ENCODE data around the gene CFAP43.

Gene CFAP43

DNA sequence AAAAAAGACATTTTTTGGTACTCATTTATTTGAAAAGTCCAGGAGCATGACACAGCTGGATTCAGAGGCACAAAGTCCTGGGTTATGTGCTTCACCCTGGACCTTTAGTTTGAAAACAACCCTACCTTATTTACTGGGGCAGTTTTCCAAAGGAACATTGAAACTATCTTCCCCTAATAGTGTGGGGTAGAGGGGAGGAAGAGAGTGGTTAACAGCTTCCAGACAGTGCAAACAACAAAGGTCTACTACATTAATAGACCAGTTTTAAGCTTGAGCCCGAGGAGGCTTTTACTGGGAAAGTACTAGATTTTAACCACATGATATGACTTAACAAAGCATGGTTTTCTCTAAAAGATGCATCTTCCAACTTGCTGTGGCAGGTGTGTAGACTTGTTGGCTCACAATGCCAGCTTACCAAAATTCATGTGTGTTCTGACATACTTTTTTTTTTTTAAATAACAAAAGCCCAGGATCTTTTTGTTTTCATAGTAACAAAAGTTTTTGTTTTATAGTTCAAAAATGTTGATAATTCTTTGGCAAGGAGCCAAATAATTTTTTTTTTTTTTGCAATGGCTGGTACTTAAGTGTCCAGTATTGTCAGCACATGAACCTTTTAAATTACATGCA lies 24.3 kb upstream of the CFAP43 start:
- peak overlapping the region; percentile 80 for H3K4me3 ChIP-seq (ENCODE audit: low read length)
- no peak for DNase-seq (ENCODE audit: low read depth)
- TF ChIP-seq, protein P1, sequence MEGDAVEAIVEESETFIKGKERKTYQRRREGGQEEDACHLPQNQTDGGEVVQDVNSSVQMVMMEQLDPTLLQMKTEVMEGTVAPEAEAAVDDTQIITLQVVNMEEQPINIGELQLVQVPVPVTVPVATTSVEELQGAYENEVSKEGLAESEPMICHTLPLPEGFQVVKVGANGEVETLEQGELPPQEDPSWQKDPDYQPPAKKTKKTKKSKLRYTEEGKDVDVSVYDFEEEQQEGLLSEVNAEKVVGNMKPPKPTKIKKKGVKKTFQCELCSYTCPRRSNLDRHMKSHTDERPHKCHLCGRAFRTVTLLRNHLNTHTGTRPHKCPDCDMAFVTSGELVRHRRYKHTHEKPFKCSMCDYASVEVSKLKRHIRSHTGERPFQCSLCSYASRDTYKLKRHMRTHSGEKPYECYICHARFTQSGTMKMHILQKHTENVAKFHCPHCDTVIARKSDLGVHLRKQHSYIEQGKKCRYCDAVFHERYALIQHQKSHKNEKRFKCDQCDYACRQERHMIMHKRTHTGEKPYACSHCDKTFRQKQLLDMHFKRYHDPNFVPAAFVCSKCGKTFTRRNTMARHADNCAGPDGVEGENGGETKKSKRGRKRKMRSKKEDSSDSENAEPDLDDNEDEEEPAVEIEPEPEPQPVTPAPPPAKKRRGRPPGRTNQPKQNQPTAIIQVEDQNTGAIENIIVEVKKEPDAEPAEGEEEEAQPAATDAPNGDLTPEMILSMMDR (conservative IDR thresholded peaks at IDR 0.05; ENCODE audit: low read depth, low read length) = no peak

DNA sequence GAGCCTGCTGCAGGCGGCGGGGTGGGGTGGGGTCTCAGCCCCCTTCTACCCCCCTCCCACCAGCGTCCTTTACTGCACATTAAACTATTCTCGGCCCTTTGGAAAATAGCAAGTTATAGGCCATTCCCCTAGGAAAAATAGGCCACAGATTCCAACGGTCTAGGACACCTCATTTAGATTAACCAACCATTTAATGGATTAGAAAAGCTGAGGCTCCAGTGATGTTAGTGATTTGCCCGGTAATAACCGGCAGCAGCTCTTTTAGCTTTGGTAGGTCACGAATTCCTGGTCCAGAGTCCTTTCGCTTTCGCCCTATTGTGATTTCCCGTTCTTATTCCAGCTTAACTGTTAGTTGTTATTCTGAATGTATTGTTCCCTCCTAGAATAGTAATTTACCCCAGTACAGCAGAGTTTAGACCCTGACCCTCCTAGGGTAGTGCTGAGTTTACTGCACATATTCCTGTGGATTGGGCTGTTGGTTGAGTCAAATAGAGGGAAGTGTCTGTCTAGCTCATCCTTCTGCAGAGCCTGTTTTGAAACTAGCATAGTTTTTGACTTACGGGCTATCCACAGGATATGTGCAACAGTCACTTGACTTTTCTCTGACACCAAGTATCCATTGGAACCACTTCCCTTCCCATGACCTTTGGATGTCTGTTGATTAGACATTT lies 23.3 kb upstream of the CFAP43 start:
- peak overlapping the region; percentile 80 for H3K4me3 ChIP-seq (ENCODE audit: low read length)
- TF ChIP-seq, protein P1 (conservative IDR thresholded peaks at IDR 0.05; ENCODE audit: low read depth, low read length) = no peak
- DNase-seq (ENCODE audit: low read depth) = no peak

DNA sequence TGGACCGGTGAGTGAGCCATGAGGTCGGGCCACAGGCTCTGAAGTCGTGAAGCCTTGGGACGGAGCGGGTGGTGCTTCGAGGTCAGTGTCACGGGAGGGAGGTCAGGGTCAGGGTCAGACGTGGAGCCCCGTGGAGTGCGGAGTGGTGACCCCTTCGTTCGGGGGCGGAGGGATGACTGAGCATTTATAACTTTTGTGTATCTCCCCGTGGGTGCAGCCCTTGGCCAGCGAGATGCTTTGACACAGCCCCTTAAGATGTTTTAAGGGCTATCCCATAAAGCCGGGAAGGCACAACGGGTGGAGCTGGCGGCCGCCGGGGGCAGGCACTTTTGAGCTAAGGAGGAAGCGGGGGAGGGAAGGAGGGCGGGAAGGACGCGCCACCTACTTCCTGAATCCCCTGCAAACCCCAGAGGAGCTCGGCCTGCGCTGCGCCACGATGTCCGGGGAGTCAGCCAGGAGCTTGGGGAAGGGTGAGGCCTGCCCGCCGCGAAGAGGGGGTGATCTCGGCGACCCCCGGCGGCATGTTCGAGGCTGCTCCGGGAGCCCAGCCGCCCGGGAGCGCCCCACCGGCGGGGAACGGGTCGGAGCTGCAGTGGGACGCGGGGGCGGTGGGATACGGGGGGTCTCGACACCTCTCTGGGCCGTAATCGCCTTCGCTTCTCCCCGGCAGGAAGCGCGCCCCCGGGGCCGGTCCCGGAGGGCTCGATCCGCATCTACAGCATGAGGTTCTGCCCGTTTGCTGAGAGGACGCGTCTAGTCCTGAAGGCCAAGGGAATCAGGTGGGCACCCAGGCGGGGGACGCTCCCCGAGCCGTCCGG lies 22.5 kb upstream of the CFAP43 start, which contains the start of gene GSTO1:
Gene GSTO1 (plus strand): TSS at position 400 of the 818 bp plus-strand sequence. CDS start 37 bp downstream, at position 437.
- TF ChIP-seq, protein P1 (conservative IDR thresholded peaks at IDR 0.05; ENCODE audit: low read depth, low read length) = no peak
- peak within 1 kb of the TSS; percentile 80 for H3K4me3 ChIP-seq (ENCODE audit: low read length)
- DNase-seq (ENCODE audit: low read depth) = no peak

DNA sequence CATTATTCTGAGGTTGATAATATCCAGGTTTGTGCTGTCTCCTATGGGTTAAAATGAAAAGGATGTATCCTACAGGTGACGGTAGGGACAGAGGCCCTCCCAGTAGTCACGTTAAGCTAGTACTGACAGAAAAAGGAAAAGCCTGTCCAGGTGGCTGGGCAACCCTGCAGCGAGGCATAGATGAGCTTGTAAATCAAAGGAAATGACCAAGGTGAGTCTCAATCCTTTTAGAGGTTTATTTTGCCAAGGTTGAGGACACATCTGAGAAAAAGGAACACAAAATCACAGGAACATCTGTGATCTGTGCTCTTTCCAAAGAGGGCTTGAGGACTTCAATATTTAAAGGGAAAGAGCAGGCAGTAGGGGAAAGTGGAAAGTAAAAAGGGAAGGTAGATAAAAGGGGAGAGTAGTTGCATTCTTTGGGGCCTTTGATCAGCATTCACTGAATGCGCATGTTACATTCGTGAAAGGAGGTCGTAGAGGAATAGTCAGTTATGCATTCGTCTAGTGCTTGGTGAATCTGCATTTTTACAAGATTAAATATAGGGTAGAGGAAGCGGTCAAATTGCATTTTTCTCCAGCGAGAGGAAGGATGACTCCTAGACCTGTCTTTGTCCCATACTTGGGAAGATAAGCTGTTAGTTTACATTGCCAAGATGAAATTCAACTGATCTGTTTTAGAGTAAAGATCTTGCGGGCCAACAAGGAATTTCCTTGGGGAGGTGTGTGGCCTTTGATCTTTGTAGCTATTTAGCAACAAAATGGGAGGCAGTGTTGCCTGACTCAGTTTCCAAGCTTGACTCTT lies 21.6 kb upstream of the CFAP43 start:
- TF ChIP-seq, protein P1 (conservative IDR thresholded peaks at IDR 0.05; ENCODE audit: low read depth, low read length) = no peak
- DNase-seq (ENCODE audit: low read depth) = no peak
- peak overlapping the region; percentile 80 for H3K4me3 ChIP-seq (ENCODE audit: low read length)

DNA sequence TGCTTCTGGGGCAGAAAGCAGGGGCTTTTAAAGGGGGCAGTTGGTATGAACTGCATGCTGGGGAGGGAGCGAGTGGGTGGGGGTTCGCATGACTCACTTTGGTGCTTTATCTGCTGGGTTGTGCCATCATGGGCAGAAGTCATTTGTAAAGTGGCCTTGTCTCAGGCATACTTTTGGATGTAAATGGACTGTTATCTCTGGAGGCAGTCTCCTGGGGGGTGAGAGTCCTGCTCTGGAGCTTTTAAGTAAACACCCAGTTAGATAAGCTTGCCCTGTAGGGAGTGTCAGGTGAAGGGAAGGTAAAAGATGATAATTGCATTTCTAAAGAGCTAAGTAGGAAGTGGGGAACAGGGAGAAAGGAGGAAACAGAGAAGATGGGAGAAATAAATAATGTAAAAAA lies 20.9 kb upstream of the CFAP43 start:
- no peak for DNase-seq (ENCODE audit: low read depth)
- TF ChIP-seq, protein P1 (conservative IDR thresholded peaks at IDR 0.05; ENCODE audit: low read depth, low read length) = no peak
- no peak overlapping the region for H3K4me3 ChIP-seq (ENCODE audit: low read length)

DNA sequence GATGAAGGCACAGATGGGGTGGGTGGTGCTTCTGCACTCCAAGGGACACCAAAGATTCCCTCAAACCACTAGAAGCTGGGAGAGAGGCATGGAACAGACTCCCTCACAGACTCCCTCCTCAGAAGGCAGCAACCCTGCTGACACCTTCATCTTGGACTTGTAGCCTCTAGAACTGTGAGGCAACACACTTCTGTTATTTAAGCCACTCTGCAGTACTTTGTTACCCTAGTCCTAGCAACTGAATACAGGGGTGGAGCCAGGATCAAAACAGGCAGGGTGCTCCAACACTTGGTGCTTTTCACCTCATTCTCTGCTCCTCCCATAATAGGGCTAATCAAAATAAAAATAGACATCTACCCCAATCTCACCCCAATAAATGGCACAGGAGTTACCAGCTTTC lies 20.2 kb upstream of the CFAP43 start:
- no peak for DNase-seq (ENCODE audit: low read depth)
- H3K4me3 ChIP-seq (ENCODE audit: low read length) = no peak overlapping the region
- TF ChIP-seq, protein P1 (conservative IDR thresholded peaks at IDR 0.05; ENCODE audit: low read depth, low read length) = no peak

Measured in retinal pigment epithelial cell (primary cell).